ENCODE results near the gene GZMB. TPM values are rescaled to one million over a fixed set of nuclear protein-coding genes. Genes with fewer than 3 reads are reported as not detected.

GZMB gene
- total RNA-seq, 1 experiment from 2014 or later, result not detected

DNA sequence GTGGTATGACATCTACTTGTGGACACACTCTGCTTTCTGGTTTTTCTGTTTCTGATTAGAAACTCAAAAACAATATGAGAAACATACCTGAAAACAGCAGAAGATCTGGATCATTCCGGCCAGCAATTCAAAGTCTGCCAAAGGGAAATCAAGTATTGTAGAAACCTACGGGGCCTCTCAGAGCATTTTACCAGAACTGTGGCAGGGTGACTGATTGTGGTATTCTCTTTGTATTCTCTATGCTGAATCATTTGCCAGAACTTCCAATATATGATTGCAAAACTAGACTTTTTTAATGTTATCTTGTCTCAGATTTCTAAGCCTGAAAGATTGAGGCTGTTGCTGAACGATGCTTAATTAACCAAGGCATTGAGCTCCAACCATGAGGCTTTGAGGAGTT is 5.9 kb upstream of the GZMB start:
- no peaks in the 10 kb centered on the region for H3K9me3 ChIP-seq
- no peaks in the 10 kb centered on the region for H3K27me3 ChIP-seq
- no peak for DNase-seq
- H3K4me3 ChIP-seq, result no peak overlapping the region
- H3K36me3 ChIP-seq, result no peaks in the 10 kb centered on the region

DNA sequence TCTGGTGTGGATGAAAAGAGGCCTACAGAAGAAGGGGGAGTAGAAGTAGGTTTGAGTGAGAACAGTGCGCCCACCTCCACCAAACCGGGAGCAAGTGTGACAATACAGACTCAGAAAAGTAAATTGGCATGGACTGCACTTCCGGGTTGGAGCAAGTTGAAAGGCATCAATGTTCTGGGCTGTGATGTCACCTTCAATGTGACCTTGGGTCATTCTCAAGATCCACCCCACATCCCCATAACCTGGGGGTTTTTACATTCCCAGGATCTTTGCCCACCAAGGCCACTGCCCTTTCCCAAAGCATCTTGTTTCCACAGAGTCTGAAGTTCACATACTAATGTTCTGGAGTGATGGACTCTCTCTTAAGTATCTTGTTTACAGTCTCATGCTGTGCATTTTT is 5.3 kb upstream of the GZMB start:
- Histone ChIP-seq H3K36me3 (no peaks in the 10 kb centered on the region), H3K9me3 (no peaks in the 10 kb centered on the region), H3K4me3 (no peak overlapping the region), H3K27me3 (no peaks in the 10 kb centered on the region)
- DNase-seq, result no peak

DNA sequence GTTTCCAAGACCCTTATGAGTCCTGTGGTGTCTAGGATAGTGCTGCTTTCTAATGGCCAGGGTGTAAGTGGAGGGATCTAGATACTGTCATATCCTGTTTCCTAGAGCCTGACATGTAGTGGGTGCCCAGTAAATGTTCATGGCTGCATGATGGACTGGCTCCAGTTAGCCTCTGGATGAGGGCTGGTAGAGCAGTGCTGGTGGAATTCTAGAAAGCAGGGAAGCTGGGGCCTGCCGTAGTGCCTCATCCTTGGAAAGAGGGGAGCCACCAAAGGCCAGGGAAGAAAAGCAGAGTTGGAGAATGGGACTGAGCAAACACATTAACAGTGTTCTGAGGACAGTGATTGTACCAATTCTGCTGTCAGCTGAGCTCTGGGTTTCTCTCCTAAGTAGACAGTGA is 637 bp downstream of the GZMB start:
- Histone ChIP-seq H3K4me3 (no peak overlapping the region), H3K36me3 (no peaks in the 10 kb centered on the region)

DNA sequence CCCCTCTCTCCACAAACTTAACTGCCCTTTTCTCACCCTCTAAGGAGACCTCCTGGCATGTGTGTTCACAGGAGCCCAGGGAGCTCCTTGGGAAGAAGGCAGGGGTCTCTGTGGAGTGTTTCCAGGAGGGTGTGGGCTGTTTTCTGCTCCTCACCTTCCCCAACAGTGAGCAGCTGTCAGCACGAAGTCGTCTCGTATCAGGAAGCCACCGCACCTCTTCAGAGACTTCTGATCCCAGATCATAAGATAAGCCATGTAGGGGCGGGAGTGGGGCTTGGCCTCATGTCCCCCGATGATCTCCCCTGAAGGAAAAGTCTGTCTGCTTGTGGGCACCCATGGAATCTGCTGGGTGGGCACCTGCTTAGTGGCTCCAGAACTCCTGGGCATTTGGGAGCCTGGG is 1.2 kb downstream of the GZMB start:
- no peaks in the 10 kb centered on the region for H3K36me3 ChIP-seq
- no peak overlapping the region for H3K4me3 ChIP-seq
- DNase-seq, result no peak
- no peaks in the 10 kb centered on the region for H3K27me3 ChIP-seq
- no peaks in the 10 kb centered on the region for H3K9me3 ChIP-seq

More for the DNA sequence above, 637 bp downstream of the GZMB start:
- no peaks in the 10 kb centered on the region for H3K27me3 ChIP-seq
- no peaks in the 10 kb centered on the region for H3K9me3 ChIP-seq
- no peak for DNase-seq

DNA sequence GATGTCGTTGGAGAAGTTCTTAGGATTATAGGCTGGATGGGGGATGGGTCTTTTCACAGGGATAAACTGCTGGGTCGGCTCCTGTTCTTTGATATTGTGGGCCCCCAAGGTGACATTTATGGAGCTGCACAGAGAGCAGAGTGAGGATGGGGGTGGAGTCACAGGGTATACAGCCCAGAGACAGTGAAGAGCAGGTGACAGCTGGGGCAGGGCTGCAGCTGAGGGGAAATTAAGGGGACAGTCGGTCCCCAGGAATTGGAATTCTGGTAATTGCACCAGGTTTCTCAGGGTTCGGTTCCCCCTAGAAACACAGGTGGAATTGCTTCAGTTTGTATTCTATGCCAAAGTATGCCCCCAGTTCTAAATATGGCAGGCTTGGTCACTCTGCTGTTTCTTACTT is 1.7 kb downstream of the GZMB start:
- DNase-seq, result no peak
- Histone ChIP-seq H3K27me3 (no peaks in the 10 kb centered on the region), H3K4me3 (no peak overlapping the region), H3K9me3 (no peaks in the 10 kb centered on the region), H3K36me3 (no peaks in the 10 kb centered on the region)

DNA sequence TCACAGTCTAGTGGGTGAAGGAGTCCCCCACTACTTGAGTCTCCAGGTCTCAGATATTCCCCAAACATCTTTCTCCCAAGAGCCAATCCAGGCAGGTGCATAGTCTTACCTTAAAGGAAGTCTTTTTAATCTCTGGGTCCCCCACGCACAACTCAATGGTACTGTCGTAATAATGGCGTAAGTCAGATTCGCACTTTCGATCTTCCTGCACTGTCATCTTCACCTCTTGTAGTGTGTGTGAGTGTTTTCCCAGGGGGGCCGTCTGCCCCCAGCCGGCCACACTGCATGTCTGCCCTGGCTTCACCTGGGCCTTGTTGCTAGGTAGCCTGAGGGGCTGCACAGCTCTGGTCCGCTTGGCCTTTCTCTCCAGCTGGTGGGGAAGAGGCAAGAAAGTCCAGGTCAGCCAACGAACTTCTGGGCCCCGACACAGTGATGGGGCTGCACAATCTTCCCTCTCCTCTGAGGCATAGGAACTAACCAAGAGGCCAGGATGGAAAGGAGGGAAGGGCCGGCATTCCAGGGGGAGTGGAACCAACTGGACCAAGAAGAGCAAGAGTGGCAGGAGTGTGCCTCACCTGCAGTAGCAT is 2.1 kb downstream of the GZMB start:
- no peak overlapping the region for H3K4me3 ChIP-seq
- no peaks in the 10 kb centered on the region for H3K27me3 ChIP-seq
- no peaks in the 10 kb centered on the region for H3K9me3 ChIP-seq
- no peak for DNase-seq
- H3K36me3 ChIP-seq, result no peaks in the 10 kb centered on the region

DNA sequence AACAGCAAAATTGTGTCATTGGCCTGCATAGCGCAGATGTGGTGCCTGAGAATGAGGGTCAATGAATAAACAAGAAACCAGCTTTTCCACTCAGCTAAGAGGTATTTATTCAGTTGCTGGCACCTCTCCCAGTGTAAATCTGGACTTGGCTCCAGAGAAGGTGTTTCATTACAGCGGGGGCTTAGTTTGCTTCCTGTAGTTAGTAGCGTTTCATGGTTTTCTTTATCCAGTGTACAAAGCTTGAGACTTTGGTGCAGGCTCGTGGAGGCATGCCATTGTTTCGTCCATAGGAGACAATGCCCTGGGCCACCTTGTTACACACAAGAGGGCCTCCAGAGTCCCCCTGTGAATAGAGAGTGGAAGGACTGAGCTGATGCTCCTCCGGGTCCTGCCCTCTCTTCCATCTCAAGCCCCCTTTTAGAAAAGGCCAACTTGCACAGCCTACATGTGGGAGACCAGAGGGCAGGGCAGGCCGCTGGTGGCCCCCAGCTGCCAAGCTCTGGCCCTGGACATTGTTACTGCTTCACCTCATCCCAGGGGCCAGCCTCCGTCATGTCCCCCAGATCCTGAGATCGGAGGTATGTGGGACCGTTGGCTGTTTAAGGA is 3.0 kb downstream of the GZMB start:
- peak; percentile 63 for DNase-seq
- Histone ChIP-seq H3K4me3 (no peak overlapping the region), H3K9me3 (no peaks in the 10 kb centered on the region), H3K36me3 (no peaks in the 10 kb centered on the region), H3K27me3 (no peaks in the 10 kb centered on the region)

DNA sequence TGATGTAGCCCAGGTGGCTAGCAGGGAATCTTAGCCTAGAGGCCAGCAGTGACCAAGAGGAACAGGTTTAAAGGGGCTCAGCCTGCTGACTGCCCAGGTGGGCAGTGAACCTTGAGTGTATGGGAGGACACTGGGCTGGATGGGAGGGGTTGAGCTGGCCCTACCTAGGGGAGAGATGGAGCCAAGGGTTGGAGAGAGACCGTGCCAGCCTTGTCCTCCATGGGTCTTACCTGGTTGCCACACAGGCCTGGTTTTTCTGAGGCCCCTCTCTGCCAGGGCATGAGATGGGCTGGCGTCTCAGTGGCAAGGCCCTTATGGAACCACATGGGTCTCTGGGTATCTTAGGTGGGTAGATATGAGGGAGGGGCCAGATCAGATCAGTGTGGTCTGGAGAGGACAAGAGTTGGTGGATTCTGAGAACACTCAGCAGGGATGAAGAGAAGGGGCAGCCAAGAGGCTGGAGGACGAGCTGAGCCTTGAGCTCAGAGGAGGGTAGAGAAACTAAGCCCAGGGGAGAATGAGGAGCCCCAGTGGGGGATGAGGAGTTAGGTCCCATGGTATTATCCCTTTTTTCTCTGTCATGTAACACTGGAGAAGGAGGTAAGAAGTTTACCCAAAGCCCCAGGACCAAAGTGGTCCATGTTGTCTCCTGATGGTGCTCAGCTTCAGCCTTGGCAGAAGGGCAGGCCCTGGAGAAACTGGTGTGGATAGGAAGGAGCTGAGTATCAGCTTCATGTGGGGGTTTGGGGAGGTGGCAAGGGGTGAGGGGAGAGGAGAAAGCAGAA is 3.7 kb downstream of the GZMB start:
- H3K9me3 ChIP-seq, result no peaks in the 10 kb centered on the region
- no peak for DNase-seq

DNA sequence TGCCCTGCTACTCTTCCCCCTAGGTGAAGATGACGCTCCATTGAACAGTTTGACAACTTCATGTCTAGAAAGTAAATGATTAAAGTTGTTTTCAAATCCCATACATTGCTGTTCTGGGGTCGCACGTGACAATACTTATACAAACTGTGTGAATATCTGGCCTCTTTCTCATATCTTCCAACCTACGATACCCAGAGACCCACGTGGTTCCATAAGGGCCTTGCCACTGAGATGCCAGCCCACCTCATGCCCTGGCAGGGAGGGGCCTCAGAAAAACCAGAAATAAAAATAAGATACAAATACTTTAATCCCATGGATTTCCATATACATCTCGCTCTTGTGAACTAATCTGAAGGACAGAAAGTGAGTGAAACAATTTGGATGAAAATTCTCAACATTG is 4.5 kb downstream of the GZMB start:
- no peaks in the 10 kb centered on the region for H3K36me3 ChIP-seq
- no peak overlapping the region for H3K4me3 ChIP-seq
- no peak for DNase-seq
- no peaks in the 10 kb centered on the region for H3K27me3 ChIP-seq
- no peaks in the 10 kb centered on the region for H3K9me3 ChIP-seq

More for the DNA sequence above, 3.7 kb downstream of the GZMB start:
- no peaks in the 10 kb centered on the region for H3K36me3 ChIP-seq
- no peak overlapping the region for H3K4me3 ChIP-seq
- no peaks in the 10 kb centered on the region for H3K27me3 ChIP-seq

DNA sequence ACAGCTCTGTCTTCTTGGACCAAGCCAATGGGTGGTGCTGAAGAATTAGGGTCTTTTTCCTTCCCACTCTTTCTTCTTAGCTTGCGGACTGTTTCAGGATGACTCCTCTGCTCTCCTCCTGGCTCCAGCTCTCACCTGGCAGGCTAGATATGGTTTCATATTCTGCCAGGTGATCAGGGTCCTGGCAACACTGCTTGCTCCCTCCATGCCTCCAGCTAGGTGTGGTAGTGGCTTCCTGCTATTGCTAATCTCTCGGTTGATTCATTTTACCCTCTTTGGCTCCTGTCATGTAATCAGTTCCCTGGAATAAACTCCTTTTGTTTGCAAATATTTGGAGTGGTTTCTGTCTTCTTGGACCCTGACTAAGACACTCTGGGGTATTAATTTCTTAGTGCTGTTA is 20.2 kb downstream of the GZMB start:
- DNase-seq, result no peak
- Histone ChIP-seq H3K4me3 (no peak overlapping the region), H3K27me3 (no peaks in the 10 kb centered on the region), H3K36me3 (no peaks in the 10 kb centered on the region), H3K9me3 (no peaks in the 10 kb centered on the region)

DNA sequence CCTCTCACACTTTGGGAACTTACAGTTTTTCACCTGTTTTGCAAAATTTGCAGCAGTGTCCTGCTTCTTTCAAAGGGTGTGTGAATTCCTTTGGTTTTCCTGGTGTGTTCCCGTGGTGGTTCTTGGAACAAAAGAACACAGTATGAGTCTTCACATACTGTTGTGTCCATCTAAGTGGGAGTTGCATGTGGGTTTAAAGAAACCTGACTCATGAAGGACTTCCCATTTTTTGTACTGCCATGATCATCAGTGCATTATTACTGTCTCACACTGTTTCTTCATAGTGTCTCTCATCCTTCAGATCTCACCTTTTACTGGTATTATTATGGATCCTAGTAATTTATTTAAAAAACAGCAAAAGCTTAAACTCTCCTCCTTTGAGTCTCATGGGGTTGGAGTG is 20.7 kb downstream of the GZMB start:
- no peak for DNase-seq
- H3K27me3 ChIP-seq, result no peaks in the 10 kb centered on the region
- no peaks in the 10 kb centered on the region for H3K9me3 ChIP-seq
- H3K4me3 ChIP-seq, result no peak overlapping the region
- no peaks in the 10 kb centered on the region for H3K36me3 ChIP-seq

DNA sequence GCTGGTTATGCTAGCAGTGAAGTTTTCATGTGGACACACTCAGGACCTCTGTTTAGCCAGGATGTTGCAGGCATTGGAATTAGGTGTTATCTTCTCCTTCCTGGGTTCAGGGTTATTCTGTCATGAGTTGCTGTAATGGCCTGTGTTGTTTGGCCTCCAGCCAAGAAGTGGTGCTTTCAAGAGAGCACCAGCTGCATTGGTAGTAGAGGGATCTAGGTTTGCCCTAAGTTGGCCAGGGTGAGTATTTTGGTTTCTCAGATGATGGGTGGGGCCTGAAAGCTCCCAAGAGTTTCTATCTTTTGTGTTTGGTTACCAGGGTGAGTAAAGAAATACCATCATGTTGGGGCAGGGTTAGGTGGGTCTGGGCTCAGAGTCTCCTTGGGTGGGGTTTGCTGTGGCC is 21.8 kb downstream of the GZMB start:
- H3K4me3 ChIP-seq, result no peak overlapping the region
- peak; percentile 17 for DNase-seq
- no peaks in the 10 kb centered on the region for H3K36me3 ChIP-seq
- H3K27me3 ChIP-seq, result no peaks in the 10 kb centered on the region
- no peaks in the 10 kb centered on the region for H3K9me3 ChIP-seq

DNA sequence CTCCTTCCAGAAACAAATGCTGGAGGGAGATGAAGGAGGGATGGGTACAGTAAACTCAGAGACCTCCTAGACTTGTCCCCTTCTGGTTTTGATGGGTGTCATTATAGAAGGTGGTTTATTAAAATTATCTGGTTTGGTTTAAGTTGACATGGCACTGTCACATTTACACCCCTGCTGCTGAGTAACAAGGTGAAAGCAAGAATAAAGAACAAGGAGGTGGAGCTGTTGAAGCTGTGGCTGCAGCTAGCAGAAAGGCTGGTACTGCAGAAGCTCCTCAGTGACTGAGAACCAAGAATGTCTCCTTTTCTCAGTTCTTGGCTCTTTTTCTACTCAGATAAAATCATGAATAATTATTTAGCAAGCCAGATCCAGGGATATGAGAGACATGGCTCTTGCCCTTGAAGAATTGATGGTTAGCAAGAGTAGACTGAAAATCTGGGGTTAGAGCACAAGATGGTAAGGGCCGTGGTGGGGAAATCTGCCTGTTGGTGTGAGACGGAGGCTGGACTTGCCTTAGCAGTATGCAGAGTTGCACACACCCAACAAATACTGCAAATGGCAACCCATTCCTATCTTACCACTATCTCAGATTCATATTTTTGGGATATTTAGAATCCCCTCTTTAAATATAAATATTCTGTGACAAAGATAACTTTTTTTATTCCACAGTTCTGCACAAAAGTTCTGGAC is 24.2 kb downstream of the GZMB start, which contains the start of gene GZMH:
Gene GZMH, minus strand, starts transcription at position 31 of the 690 bp plus-strand sequence. CDS start 72 bp downstream, outside the sequence.
- H3K36me3 ChIP-seq, result no peaks in the 10 kb centered on the region
- no peak for DNase-seq
- no peaks in the 10 kb centered on the region for H3K9me3 ChIP-seq
- no peak within 1 kb of the TSS for H3K4me3 ChIP-seq
- H3K27me3 ChIP-seq, result no peaks in the 10 kb centered on the region

DNA sequence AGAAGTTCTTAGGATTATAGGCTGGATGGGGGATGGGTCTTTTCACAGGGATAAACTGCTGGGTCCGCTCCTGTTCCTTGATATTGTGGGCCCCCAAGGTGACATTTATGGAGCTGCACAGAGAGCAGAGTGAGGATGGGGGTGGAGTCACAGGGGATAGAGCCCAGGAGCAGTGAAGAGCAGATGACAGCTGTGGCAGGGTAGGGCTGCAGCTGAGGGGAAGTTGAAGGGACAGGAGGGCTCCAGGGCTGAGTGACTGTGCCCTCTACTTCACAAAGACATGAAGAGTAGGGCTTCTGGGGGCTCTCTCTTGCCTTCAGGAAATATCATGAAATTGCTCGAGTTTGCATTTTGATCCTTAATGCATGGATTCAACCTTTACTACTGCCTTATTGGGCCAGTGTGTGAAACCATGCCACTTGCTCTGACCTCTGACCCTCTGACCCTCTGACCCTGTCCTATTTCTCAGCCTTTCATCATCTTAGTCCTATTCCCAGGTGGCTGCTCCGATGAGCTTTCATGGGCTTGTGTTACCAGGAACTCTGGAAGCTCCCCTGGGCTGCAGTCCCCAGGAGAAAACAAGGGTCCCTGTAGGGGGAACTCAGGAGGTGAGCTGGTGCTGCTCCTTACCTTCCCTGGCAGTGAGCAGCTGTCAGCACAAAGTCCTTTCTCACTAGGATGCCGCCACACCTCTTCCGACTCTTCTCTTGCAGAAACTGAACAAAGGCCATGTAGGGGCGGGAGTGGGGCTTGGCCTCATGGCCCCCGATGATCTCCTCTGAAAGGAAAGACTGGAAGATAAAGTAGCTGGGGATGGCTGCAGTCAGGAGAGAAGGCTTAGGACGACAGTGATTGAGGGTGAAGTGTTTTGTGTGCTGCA is 26.1 kb downstream of the GZMB start:
- Histone ChIP-seq H3K9me3 (no peaks in the 10 kb centered on the region), H3K4me3 (no peak overlapping the region), H3K27me3 (no peaks in the 10 kb centered on the region), H3K36me3 (no peaks in the 10 kb centered on the region)
- no peak for DNase-seq

DNA sequence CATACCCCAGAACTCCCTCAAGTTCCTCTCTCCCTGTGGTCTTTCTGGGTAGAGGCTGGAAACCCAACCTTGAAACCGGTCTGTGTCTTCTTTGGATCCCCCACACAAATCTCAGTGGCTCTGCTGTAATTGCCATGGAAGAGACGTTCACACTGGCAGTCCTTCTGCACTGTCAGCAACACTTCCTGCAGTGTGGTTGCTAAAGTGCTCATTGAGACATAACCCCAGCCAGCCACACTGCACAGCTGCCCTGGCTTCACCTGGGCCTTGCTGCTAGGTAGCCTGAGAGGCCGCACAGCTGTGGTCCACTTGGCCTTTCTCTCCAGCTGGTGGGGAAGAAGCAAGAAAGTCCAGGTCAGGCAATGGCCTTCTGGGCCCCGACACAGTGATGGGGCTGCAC is 26.9 kb downstream of the GZMB start:
- Histone ChIP-seq H3K9me3 (no peaks in the 10 kb centered on the region), H3K4me3 (no peak overlapping the region), H3K36me3 (no peaks in the 10 kb centered on the region), H3K27me3 (no peaks in the 10 kb centered on the region)
- no peak for DNase-seq

DNA sequence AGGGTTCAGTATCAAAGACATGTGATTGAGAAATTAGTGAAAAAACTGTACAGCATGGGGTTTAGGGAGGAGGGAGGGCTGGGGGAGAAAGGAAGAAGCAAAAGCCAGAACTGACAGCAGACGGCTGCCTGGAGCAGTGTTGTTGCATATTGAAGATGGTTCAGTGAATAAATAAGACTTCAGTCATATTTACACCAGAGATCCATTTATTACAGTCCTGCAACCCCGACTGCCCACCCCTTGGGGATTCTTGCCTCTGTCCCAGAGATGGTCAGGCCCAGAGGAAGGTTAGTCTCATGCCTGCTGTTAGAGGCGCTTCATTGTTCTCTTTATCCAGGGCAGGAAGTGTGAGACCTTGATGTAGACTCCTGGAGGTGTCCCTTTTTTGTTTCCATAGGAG is 27.7 kb downstream of the GZMB start:
- H3K27me3 ChIP-seq, result no peaks in the 10 kb centered on the region
- H3K9me3 ChIP-seq, result no peaks in the 10 kb centered on the region
- H3K4me3 ChIP-seq, result no peak overlapping the region
- no peak for DNase-seq
- no peaks in the 10 kb centered on the region for H3K36me3 ChIP-seq

Data from MG63 (cell line).